SH-SY5Y (cell line): ENCODE results near the gene GLDC.

Experiments
- GATA2 ChIP-seq: IDR thresholded peaks from 2 replicates; pipeline ENCODE4 v1.6.1; 2011; ENCODE audit warnings: mild to moderate bottlenecking, low read depth, low read length
- GATA3 ChIP-seq: IDR thresholded peaks from 2 replicates; pipeline ENCODE4 v1.6.1; 2011; ENCODE audit warnings: low read depth, mild to moderate bottlenecking, low read length, moderate library complexity

DNA sequence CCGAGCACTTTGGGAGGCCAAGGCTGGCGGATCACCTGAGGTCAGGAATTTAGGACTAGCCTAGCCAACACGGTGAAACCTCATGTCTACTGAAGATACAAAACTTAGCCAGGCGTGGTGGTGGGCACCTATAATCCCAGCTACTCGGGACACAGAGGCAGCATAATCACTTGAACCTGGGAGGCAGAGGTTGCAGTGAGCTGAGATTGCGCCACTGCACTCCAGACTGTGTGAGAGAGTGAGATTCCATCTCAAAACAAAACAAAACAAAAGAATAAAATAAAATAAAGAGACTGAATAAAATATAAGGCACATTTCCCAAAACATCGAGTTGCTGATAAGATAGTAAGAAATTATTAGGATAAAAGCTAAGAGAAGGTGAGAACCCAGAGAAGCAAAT, 32.3 kb upstream of the GLDC start:
- no peak for TF ChIP-seq GATA3
- TF ChIP-seq GATA2 = no peak
